CD4-positive, alpha-beta T cell treated with Interleukin-6 at 100 ng/mL for 8 hours (primary cell): ENCODE data around the gene NELFB.
A peak's percentile ranks its signal among the peaks of the same experiment; 100 is the strongest.

Experiments used
- DNase-seq: peaks from one replicate; pipeline ENCODE4 v3.0.0-alpha.2; 2020; ENCODE audit warnings: mixed read lengths, low spot score

The NELFB gene

DNA sequence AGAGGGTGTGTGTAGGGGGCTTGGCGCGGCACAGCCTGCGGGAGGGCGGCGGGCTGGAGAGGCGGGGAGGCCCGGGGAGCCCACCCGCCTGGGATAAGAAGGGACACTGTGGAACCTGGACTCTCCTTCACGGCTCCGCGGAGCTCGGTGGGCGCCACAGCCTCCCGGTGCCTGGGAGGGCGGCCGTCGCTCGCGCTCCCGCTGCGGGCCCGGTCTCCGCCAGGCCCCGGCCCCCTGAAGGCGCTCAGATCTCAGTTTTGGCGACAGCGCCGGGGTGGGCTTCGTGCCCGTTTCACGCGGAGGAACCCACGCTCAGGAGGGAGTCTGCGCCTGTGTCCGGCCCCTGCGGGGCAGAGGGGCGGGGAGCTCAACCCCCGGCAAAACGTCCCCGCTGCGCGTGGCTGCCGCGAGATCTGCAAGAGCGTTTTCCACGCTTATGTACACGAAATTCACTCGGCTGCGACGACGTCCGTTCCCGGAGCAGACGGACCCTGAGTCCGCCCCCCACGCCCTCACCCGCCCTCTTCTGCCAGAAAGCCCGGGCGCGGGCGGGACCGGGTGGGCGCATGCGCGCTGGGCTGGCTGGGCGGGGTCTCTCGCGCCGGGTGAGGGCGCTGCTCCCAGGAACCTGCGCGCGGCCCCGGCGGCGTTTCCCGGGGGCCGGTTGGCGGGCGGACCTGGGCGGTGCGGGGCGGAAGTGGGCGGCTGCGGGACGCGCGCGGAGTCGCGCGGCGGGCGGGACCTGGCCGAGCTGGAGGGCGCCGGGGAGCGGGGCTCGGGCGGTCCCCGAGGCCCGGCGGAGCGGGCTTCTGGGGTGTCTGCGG, at the start of gene NELFB:
TSS of gene NELFB (plus strand) at position 704 of the 824 bp plus-strand sequence.
- DNase-seq = peak; percentile 93

DNA sequence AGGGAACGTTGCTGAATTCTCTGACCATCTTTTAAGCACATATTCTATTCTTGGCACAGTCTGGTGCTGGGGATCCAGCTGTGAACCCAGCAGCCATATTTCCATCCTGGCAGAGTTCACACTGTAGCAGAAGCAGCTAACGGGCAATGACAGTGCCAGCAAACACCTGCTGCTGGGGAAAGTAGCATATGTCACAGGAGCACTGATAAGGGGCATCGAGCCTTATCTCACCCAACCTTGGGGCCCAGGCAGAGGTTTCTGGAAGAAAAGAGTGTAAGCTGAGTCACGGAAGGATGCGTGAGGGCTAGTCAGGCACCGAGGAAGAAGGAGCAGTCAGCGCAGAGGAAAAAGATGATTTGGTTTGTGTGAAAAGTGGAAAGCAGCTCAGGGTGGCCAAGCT, 48.5 kb upstream of the NELFB start:
- DNase-seq = no peak

DNA sequence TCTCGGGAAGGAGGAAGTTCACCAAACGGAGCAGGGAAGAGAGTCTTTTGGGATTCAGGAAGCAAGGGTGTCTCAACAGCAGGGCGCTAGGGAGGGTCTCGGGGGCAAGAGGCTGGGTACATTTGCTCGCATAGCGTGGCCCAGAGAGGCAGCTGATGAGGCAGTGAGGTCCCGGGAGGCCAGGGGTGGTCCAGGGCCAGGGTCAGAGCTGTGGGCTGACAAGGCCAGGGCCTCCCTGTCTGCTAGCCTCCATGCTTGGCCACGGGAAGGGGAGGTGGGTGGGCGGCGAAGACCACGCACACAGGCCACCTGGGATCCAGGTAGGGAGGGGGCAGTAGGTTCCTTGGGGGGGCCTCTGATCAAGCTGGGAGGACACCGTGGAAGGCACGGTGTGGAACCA, 43.6 kb upstream of the NELFB start:
- DNase-seq = no peak

- no peak for DNase-seq
These were observed 42.6 kb upstream of the NELFB start for GRCh38 chr9:137212520-137212919.

DNA sequence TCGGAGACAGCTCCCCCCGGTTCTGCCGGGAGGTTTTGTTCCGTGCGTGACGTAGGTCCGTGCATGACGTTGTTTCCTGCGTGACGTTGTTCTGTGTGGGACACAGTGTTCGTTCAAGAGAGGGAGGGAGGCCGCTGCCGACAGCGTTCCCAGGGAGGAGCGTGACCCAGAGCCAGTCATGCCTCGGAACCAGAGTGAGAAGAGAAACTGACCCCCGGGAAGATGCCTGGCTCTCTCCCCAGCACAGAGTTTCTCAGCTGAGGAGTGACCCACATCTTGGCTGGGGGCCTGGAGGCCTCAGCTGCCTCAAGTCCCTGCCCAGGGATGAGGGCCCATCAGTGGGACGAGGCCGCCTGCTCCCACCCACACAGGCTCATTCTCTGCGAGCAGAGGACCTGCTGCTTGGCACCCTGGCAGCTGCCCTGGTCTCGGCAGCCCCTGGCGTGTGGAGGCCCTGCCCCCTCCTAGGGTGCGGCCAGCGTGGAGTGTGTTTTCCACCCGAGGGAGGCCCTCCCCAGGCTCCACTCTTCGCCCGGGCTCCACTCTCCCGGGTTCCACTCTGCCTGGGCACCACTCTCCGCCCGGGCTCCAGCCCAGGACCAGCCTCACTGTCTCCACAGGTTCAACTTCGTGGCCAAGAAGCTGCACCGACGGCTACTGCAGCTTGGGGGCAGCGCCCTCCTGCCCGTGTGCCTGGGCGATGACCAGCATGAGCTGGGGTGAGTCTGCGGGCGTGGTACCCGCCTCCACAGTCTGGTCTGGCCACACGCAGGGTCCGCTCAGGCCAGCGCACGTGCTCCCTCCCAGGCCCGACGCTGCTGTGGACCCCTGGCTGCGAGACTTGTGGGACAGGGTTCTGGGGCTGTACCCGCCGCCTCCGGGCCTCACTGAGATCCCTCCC, 41.7 kb upstream of the NELFB start:
- DNase-seq = no peak

DNA sequence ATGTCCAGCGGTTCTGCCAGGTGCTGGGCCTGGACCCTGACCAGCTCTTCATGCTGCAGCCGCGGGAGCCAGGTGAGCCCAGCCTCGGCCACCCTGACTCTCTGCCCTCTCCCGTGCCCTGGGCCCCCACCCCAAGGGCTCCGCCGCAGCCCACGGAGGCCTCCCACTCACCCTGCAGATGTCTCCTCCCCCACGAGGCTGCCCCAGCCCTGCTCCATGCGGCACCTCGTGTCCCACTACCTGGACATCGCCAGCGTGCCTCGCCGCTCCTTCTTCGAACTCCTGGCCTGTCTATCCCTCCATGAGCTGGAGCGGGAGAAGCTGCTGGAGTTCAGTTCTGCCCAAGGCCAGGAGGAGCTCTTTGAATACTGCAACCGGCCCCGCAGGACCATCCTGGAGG, 40.5 kb upstream of the NELFB start:
- DNase-seq = no peak

- DNase-seq = no peak
These were observed 39.7 kb upstream of the NELFB start for GRCh38 chr9:137215196-137215986.

DNA sequence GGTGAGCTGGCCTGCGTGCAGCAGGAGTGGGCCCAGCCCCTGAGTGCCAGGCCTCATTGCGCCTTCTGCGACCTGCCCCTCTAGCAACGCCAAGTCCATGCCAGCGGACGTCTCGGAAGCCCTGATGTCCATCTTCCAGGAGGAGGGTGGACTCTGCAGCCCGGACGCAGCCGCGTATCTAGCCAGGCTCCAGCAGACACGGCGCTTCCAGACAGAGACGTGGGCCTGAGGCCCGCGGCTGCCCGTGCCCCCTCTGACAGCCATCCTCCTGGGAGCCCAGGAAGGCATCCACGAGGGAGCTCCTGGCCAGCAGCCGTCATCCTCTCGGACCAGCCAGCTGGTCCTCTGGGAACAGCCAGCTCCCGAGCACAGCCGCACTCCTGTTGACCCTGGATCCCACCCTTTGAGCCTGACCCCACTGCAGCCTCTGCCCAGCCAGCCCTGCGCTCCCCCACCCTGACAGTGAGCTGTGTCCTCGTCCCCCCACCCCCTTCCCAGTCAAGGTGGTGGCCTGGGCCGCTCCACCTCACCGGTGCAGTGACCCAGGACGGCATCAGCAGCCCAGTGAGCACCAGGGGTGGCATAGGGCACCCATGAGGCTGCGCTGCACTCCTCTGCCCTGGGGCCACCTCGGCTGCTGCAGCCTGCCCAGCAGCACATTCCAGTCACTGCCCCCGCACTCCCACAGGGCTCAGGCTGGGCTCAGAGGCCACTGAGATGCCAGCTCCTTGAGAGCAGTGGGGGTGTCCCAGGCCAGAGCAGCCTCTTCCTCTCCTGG, 38.8 kb upstream of the NELFB start:
- DNase-seq = no peak

- no peak for DNase-seq
These were observed 37.6 kb upstream of the NELFB start for GRCh38 chr9:137217276-137218211.

GRCh38 chr9:137218212-137218753, 36.8 kb upstream of the NELFB start:
- no peak for DNase-seq

- no peak for DNase-seq
These were observed 36.3 kb upstream of the NELFB start for GRCh38 chr9:137218754-137219271.

- no peak for DNase-seq
These were observed 35.3 kb upstream of the NELFB start for GRCh38 chr9:137219757-137220316.

- no peak for DNase-seq
These were observed 34.6 kb upstream of the NELFB start for GRCh38 chr9:137220317-137221094.

DNA sequence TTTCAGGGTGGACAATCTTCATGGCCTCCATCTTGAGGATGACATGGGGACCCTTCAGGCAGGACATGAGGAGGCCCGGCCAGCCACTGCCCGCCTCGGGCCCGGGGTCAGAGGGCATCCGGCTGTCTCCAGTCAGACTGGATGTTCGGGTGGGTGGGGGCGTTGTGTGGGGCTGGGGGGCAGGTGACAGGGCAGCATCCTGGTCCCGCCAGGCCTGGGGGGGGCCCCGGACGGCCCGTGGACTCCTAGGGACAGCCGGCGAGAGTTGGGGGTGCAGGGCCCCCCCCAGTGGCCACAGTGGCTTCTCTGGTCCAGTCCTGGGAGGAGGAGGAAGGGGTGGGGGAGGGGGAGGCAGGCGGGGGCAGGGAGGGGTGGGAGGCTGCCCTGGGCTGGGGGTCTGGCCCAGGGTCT, 34.0 kb upstream of the NELFB start:
- DNase-seq = no peak

- no peak for DNase-seq
These were observed 33.5 kb upstream of the NELFB start for GRCh38 chr9:137221506-137222111.

- no peak for DNase-seq
These were observed 32.7 kb upstream of the NELFB start, which contains the start of gene RNF208 for GRCh38 chr9:137222190-137223077. Gene RNF208 (minus strand): TSS chr9:137222240. CDS start chr9:137221212, 1,028 bp downstream.
